GM23338 (cell line): ENCODE data around the gene MRNIP. TPM values are rescaled to one million over a fixed set of nuclear protein-coding genes. Genes with fewer than 3 reads are reported as not detected.

Experiments used
- ATAC-seq: fragments of 200-7000 bp; cut with Tn5 transposase; 3 replicates; pipeline ENCODE4 v1.9.1; 2020
- DNase-seq: peaks from one replicate; pipeline ENCODE4 v3.0.0-alpha.2; 2015; ENCODE audit warnings: low spot score
- H2AFZ ChIP-seq: fragments of 200-600 bp; sonication (generic); 2 replicates; pipeline ENCODE4 v1.8.0; 2016; ENCODE audit warnings: antibody characterized with exemption, mild to moderate bottlenecking, moderate library complexity
- H3F3A ChIP-seq: fragments of 200-600 bp; sonication (generic); replicated peaks from 2 replicates; pipeline ENCODE4 v1.8.0; 2017; ENCODE audit warnings: antibody characterized with exemption, mixed run types, low read depth
- H3K27ac ChIP-seq: fragments of 200-600 bp; sonication (generic); 2 replicates; pipeline ENCODE4 v1.6.1; 2016; ENCODE audit warnings: low read depth
- H3K27me3 ChIP-seq: fragments of 200-600 bp; sonication (generic); 2 replicates; pipeline ENCODE4 v1.8.0; 2016; ENCODE audit warnings: mild to moderate bottlenecking, mixed run types, moderate library complexity; ENCODE audit not compliant: insufficient read depth
- H3K36me3 ChIP-seq: fragments of 200-600 bp; sonication (generic); 2 replicates; pipeline ENCODE4 v1.8.0; 2016; ENCODE audit warnings: mild to moderate bottlenecking; ENCODE audit not compliant: insufficient read depth
- H3K4me1 ChIP-seq: fragments of 200-600 bp; sonication (generic); 2 replicates; pipeline ENCODE4 v1.8.0; 2016; ENCODE audit warnings: mild to moderate bottlenecking, moderate library complexity; ENCODE audit not compliant: insufficient read depth
- H3K4me2 ChIP-seq: fragments of 200-600 bp; sonication (generic); 2 replicates; pipeline ENCODE4 v1.7.1; 2017; ENCODE audit warnings: mixed run types
- H3K4me3 ChIP-seq: fragments of 200-600 bp; sonication (generic); 2 replicates; pipeline ENCODE4 v1.6.1; 2016; ENCODE audit warnings: mixed run types
- H3K79me2 ChIP-seq: fragments of 200-600 bp; sonication (generic); replicated peaks from 2 replicates; pipeline ENCODE4 v1.8.0; 2017; ENCODE audit warnings: mild to moderate bottlenecking; ENCODE audit not compliant: insufficient read depth
- H3K9me2 ChIP-seq: fragments of 200-600 bp; sonication (generic); 2 replicates; pipeline ENCODE4 v1.8.0; 2017; ENCODE audit not compliant: insufficient read depth
- H4K20me1 ChIP-seq: fragments of 200-600 bp; sonication (generic); replicated peaks from 2 replicates; pipeline ENCODE4 v1.8.0; 2017; ENCODE audit warnings: mild to moderate bottlenecking; ENCODE audit not compliant: insufficient read depth
- H3K27ac Mint-ChIP-seq: 2 replicates; pipeline ENCODE4 v1.8.0; 2020; ENCODE audit warnings: inconsistent platforms, mild to moderate bottlenecking, moderate library complexity, mixed read lengths
- H3K27me3 Mint-ChIP-seq: 3 replicates; pipeline ENCODE4 v1.8.0; 2022; ENCODE audit warnings: low read depth, mild to moderate bottlenecking, moderate library complexity, mixed read lengths, inconsistent platforms; ENCODE audit not compliant: insufficient read depth, poor library complexity
- H3K36me3 Mint-ChIP-seq: 3 replicates; pipeline ENCODE4 v1.8.0; 2021; ENCODE audit warnings: low read depth, mild to moderate bottlenecking, inconsistent platforms, moderate library complexity, mixed read lengths
- H3K4me1 Mint-ChIP-seq: 3 replicates; pipeline ENCODE4 v1.8.0; 2020; ENCODE audit warnings: mild to moderate bottlenecking, inconsistent platforms, mixed read lengths
- H3K4me3 Mint-ChIP-seq: 3 replicates; pipeline ENCODE4 v1.8.0; 2021; ENCODE audit warnings: moderate library complexity, mild to moderate bottlenecking, inconsistent platforms, mixed read lengths
- H3K9me3 Mint-ChIP-seq: 3 replicates; pipeline ENCODE4 v1.8.0; 2020; ENCODE audit warnings: moderate library complexity, mild to moderate bottlenecking, inconsistent platforms, mixed read lengths
- CTCF ChIP-seq, 2 experiments: fragments of 200-600 bp in 1 of 2; sonication (generic) in 1 of 2; conservative IDR thresholded peaks; 2 replicates each; pipeline versions ENCODE4 v1.5.1 to v1.6.1; 2016 to 2017; ENCODE audit warnings: antibody characterized with exemption in 2 of 2, low read depth in 2 of 2, mild to moderate bottlenecking in 2 of 2, moderate library complexity in 1 of 2
- EZH2 ChIP-seq: fragments of 200-600 bp; sonication (generic); IDR thresholded peaks from one replicate; pipeline ENCODE4 v1.8.0; 2017; ENCODE audit warnings: antibody characterized with exemption, mild to moderate bottlenecking, low read depth; ENCODE audit not compliant: unreplicated experiment
- EZH2phosphoT487 ChIP-seq: fragments of 200-600 bp; sonication (generic); IDR thresholded peaks from one replicate; pipeline ENCODE4 v1.8.1; 2018; ENCODE audit warnings: antibody characterized with exemption; ENCODE audit not compliant: unreplicated experiment
- POLR2AphosphoS5 ChIP-seq: IDR thresholded peaks from 2 replicates; pipeline ENCODE4 v1.6.1; 2016; ENCODE audit warnings: antibody characterized with exemption, low read depth
- STAT1 ChIP-seq: IDR thresholded peaks from one replicate; pipeline ENCODE4 v1.6.1; 2016; ENCODE audit warnings: antibody characterized with exemption; ENCODE audit not compliant: unreplicated experiment
- ZNF462 ChIP-seq: fragments of 250-450 bp; sonication (Bioruptor Pico); IDR thresholded peaks from 2 replicates; pipeline ENCODE4 v1.5.0; 2020; ENCODE audit warnings: mild to moderate bottlenecking, moderate library complexity
- polyA plus RNA-seq: library from polyadenylated mRNA; unstranded; fragments of >200 nt; fragmentation: Nextera tagmentation; extraction: Ambion mirVana; gene quantifications from 2 replicates; pipeline ENCODE4 v1.2.1, GENCODE V29; 2016
- total RNA-seq: library from RNA; depleted of rRNA; stranded (reverse); fragments of >200 nt; shearing (Covaris generic); gene quantifications from 2 replicates; pipeline ENCODE4 v1.2.3, GENCODE V29; 2014

MRNIP gene
- total and polyA plus RNA-seq, 2 experiments from 2014 or later: 18.2 to 34.4 TPM

GRCh38 chr5:179900711-179901110 is 42.1 kb upstream of the MRNIP start:
- no peaks in the 10 kb centered on the region; the same call in 1 of the 2 replicates for H4K20me1 ChIP-seq
- Mint-ChIP-seq H3K4me1 (peaks cover 5% of the 10 kb centered on the region; the same call in 2 of the 3 replicates), H3K27me3 (peaks cover 4% of the 10 kb centered on the region), H3K36me3 (peaks cover 34% of the 10 kb centered on the region), H3K4me3 (no peak overlapping the region), H3K9me3 (no peaks in the 10 kb centered on the region), H3K27ac (no peak overlapping the region)
- H3K27ac ChIP-seq: no peak overlapping the region
- no peak overlapping the region for H3K4me3 ChIP-seq
- no peaks in the 10 kb centered on the region for H3K9me2 ChIP-seq
- DNase-seq (no peak), ATAC-seq (no peak)
- H3K4me2 ChIP-seq: no peak overlapping the region
- peaks cover 5% of the 10 kb centered on the region for H3K79me2 ChIP-seq
- TF ChIP-seq POLR2AphosphoS5 (no peak), EZH2 (no peak), ZNF462 (CRISPR knock-in tag) (no peak), CTCF (conservative IDR thresholded peaks at IDR 0.05; ENCODE audit: low read depth in 2 of 2) (no peak), EZH2phosphoT487 (no peak), STAT1 (no peak)
- no peak overlapping the region for H2AFZ ChIP-seq
- H3K27me3 ChIP-seq: no peaks in the 10 kb centered on the region
- peaks cover 7% of the 10 kb centered on the region for H3K4me1 ChIP-seq
- peaks cover 2% of the 10 kb centered on the region; the same call in 1 of the 2 replicates for H3F3A ChIP-seq
- H3K36me3 ChIP-seq: no peaks in the 10 kb centered on the region
